ENCODE data around the gene NCS1. TPM values are rescaled to one million over a fixed set of nuclear protein-coding genes. Genes with fewer than 3 reads are reported as not detected.
A peak's percentile ranks its signal among the peaks of the same experiment; 100 is the strongest.

NCS1 gene
- total RNA-seq, 2 donors from 2014 or later = 4.5 to 26.1 TPM

- H3K27me3 ChIP-seq = no peaks in the 10 kb centered on the region
- H3K9me3 ChIP-seq = no peaks in the 10 kb centered on the region
- H3K4me3 ChIP-seq = peak overlapping the region in 1 of 2 donors; percentile 13
- no peak for TF ChIP-seq CTCF (IDR thresholded peaks at IDR 0.05)
- H3K27ac ChIP-seq = peak overlapping the region in 1 of 2 donors; percentile 25
- no peaks in the 10 kb centered on the region for H3K36me3 ChIP-seq
- peaks cover 0 to 41% of the 10 kb centered on the region in 2 donors for H3K4me1 ChIP-seq
- no peak for DNase-seq (ENCODE audit: low spot score)
These were observed 15.3 kb downstream of the NCS1 start for GRCh38 chr9:130187523-130187846.

GRCh38 chr9:130188860-130189481 is 16.8 kb downstream of the NCS1 start:
- no peak for TF ChIP-seq CTCF (IDR thresholded peaks at IDR 0.05)
- no peaks in the 10 kb centered on the region for H3K36me3 ChIP-seq
- no peaks in the 10 kb centered on the region for H3K9me3 ChIP-seq
- no peaks in the 10 kb centered on the region for H3K27me3 ChIP-seq
- DNase-seq (ENCODE audit: low spot score) = no peak
- H3K27ac ChIP-seq = no peak overlapping the region
- H3K4me1 ChIP-seq = peaks cover 0 to 32% of the 10 kb centered on the region in 2 donors
- H3K4me3 ChIP-seq = no peak overlapping the region

- Histone ChIP-seq H3K27ac (no peak overlapping the region), H3K27me3 (no peaks in the 10 kb centered on the region), H3K9me3 (no peaks in the 10 kb centered on the region), H3K36me3 (no peaks in the 10 kb centered on the region), H3K4me3 (no peak overlapping the region), H3K4me1 (peaks cover 0 to 34% of the 10 kb centered on the region in 2 donors)
- TF ChIP-seq CTCF (IDR thresholded peaks at IDR 0.05) = no peak
- DNase-seq (ENCODE audit: low spot score) = no peak
These were observed 17.6 kb downstream of the NCS1 start for GRCh38 chr9:130189840-130190239.

- peaks cover 0 to 25% of the 10 kb centered on the region in 2 donors for H3K4me1 ChIP-seq
- TF ChIP-seq CTCF (IDR thresholded peaks at IDR 0.05) = no peak
- no peaks in the 10 kb centered on the region for H3K27me3 ChIP-seq
- H3K9me3 ChIP-seq = no peaks in the 10 kb centered on the region
- no peaks in the 10 kb centered on the region for H3K36me3 ChIP-seq
- H3K4me3 ChIP-seq = no peak overlapping the region
- no peak for DNase-seq (ENCODE audit: low spot score)
- H3K27ac ChIP-seq = no peak overlapping the region
These were observed 19.0 kb downstream of the NCS1 start for GRCh38 chr9:130191068-130191748.

GRCh38 chr9:130191749-130192120 is 19.5 kb downstream of the NCS1 start:
- no peak for TF ChIP-seq CTCF (IDR thresholded peaks at IDR 0.05)
- H3K27ac ChIP-seq = no peak overlapping the region
- H3K36me3 ChIP-seq = no peaks in the 10 kb centered on the region

More at GRCh38 chr9:130191749-130192120, 19.5 kb downstream of the NCS1 start:
- Histone ChIP-seq H3K4me1 (peaks cover 0 to 25% of the 10 kb centered on the region in 2 donors), H3K9me3 (no peaks in the 10 kb centered on the region), H3K27me3 (no peaks in the 10 kb centered on the region), H3K4me3 (no peak overlapping the region)
- DNase-seq (ENCODE audit: low spot score) = no peak

Data from right atrium auricular region (tissue), 2 donors.